RKO (cell line): ENCODE measurements around the gene SEC14L5.
"Not testable (repeated sequence)": the region's sequence is repeated elsewhere in the genome, so short reads cannot be mapped to it uniquely, and the experiment has no call there.

ENCODE experiments used
- DNase-seq: peaks from one replicate; pipeline ENCODE4 v3.0.0-alpha.2; 2016; ENCODE audit warnings: low spot score

SEC14L5 gene

GRCh38 chr16:5036228-5037156 lies 78.4 kb downstream of the SEC14L5 start:
- DNase-seq, result no peak

DNA sequence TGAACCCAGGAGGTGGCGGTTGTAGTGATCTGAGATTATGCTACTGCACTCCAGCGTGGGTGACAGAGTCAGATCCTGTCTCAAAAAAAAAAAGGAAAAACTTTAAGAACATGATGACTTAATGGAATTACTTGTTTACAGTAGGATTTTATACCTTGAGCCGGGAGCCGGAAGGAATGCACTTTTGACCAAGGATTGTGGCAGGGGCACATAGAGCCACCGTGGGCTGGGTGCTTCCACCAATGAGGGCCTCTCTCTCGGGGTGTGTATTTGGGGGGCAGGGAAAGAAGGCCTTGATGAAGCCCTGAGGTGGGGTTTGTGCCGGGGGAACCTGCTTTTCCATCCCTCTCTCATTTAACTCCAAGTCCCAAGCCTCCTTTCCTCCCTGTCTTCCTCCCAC lies 82.3 kb downstream of the SEC14L5 start:
- no peak for DNase-seq

- peak; percentile 73 for DNase-seq
These were observed 83.5 kb downstream of the SEC14L5 start for GRCh38 chr16:5041600-5042133.

DNA sequence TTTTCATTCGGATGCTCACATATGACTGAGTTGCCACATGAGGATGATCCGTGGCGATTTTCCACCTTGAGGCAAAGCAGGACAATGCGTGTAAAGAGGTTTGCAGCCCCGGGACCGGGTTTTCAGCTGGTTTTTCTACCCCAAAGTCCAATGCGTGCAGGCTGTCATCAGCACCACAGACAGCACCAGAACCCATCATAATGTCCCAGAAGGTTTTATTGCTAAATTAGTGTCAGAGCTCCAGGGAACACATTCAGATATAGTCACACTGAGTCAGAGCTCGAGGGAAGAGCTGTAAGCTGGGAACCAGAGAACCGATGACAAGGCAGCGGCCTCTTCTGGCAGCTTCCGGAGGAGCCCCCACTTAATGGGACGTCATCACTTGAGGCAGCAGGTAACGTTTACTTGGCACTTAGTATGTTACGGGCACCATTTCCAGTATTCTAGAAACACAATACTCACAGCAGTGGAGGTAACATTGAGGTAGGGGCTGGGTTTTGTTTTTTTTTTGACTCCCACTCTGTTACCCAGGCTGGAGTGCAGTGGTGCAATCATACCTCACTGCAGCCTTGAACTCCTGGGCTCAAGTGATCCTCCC lies 84.5 kb downstream of the SEC14L5 start:
- DNase-seq, result peak; percentile 92

- DNase-seq, result no peak
These were observed 85.9 kb downstream of the SEC14L5 start for GRCh38 chr16:5044011-5044540.

GRCh38 chr16:5044581-5044980 lies 86.5 kb downstream of the SEC14L5 start:
- DNase-seq, result not testable (repeated sequence)

GRCh38 chr16:5045499-5046115 lies 87.5 kb downstream of the SEC14L5 start:
- no peak for DNase-seq

- DNase-seq, result no peak
These were observed 88.8 kb downstream of the SEC14L5 start for GRCh38 chr16:5046914-5047313.

- no peak for DNase-seq
These were observed 97.0 kb downstream of the SEC14L5 start for GRCh38 chr16:5054876-5055865.

- DNase-seq, result no peak
These were observed 98.2 kb downstream of the SEC14L5 start for GRCh38 chr16:5056352-5056751.

GRCh38 chr16:5058476-5058875 lies 100.3 kb downstream of the SEC14L5 start:
- peak; percentile 24 for DNase-seq

DNA sequence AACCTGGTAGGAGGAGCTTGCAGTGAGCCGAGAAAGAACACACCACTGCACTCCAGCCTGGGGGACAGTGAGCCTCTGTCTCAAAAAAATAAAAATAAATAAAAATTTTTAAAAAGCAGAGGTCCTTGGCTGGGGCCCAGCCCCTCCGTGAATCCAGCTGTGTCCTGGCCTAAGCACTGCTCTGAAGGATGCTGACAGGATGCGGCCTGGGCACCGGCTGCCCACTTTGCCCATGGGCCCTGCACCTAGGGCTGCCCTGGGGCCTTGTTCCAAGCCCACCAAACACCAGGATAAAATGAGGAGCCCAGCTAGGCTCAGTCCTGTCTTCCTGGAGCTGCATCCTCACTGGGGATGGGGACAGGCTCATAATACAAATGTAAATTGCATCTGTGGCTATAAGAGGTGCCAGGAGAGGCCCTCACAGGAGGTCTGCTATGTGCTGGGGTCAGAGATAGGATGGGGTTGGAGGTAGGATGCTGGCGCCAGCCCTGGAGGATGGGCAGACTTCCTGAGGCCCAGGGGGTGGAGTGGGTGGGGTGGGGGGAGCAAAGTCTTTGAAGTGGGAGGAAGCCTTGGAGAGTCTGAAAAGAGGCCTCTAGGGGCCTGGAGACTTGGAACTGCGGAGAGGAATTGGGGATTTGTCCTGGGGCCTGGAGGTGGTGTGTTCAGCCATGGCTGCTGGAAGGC lies 101.4 kb downstream of the SEC14L5 start:
- no peak for DNase-seq

GRCh38 chr16:5060073-5060641 lies 102.0 kb downstream of the SEC14L5 start:
- no peak for DNase-seq

GRCh38 chr16:5062051-5062450 lies 103.9 kb downstream of the SEC14L5 start:
- DNase-seq, result no peak

GRCh38 chr16:5062790-5063765 lies 104.9 kb downstream of the SEC14L5 start:
- no peak for DNase-seq

DNA sequence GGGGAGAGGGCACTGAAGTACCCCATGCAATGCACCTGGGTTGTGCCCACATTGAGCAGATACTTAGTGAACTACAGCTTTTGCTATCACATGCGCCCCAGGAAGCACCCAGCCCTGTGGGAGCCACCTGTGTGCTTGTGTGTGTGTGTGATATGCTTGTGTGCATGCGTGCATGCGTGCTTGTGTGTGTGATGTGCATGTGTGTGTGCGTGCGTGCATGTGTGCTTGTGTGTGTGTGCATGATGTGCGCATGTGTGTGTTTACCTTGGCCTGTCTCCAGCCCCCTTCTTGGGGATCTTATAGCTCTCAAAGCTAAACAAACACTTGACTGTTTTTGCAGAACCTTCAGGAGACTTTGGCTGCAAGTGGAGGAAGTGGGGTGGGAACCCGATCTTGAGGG lies 106.8 kb downstream of the SEC14L5 start:
- no peak for DNase-seq

- DNase-seq, result no peak
These were observed 107.2 kb downstream of the SEC14L5 start for GRCh38 chr16:5065326-5065725.

- DNase-seq, result no peak
These were observed 107.7 kb downstream of the SEC14L5 start, which contains the start of gene C16orf89 for GRCh38 chr16:5065813-5066212. C16orf89 (minus strand) TSS chr16:5065956; CDS start chr16:5065908, 48 bp downstream.

DNA sequence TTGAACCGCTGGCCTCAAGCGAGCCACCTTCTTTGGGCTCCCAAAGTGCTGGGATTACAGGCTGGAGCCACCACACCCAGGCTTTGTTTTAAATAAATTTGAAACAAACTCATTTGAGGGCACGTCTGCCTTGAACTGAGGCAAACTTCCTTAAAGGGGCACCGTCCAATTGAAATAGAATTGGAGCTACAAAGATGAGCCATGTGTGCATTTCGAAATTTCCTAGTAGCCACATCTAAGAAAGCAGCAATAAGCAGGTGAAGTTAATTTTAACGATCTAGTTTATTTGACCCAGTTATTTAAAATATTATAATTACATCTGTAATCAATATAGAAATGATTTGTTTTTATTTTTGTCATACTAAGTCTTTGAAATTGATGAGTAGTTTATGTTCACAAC lies 108.4 kb downstream of the SEC14L5 start:
- no peak for DNase-seq
